Uterus (tissue), 4 donors: ENCODE results near the gene SNCG. TPM values are rescaled to one million over a fixed set of nuclear protein-coding genes. Genes with fewer than 3 reads are reported as not detected.
"Not testable (repeated sequence)": the region's sequence is repeated elsewhere in the genome, so short reads cannot be mapped to it uniquely, and the experiment has no call there.

ENCODE experiments used
- DNase-seq, 2 donors: peaks; one replicate each; pipeline ENCODE4 v3.0.0-alpha.2; 2019 to 2020
- H3K27ac ChIP-seq, 2 donors: fragments of 200-600 bp; sonication (generic); 1 replicate in 1 of 2; 2 replicates in 1 of 2; pipeline ENCODE4 v1.5.1; 2016 to 2018
- H3K27me3 ChIP-seq, 2 donors: fragments of 200-600 bp; sonication (generic); one replicate each; pipeline ENCODE4 v1.5.1; 2018 to 2019; ENCODE audit warnings: control low read depth in 1 of 2
- H3K36me3 ChIP-seq, 2 donors: fragments of 200-600 bp; sonication (generic); one replicate each; pipeline ENCODE4 v1.5.1; 2019; ENCODE audit warnings: control low read depth in 1 of 2
- H3K4me1 ChIP-seq, 2 donors: fragments of 200-600 bp; sonication (generic); one replicate each; pipeline ENCODE4 v1.5.1; 2018 to 2019; ENCODE audit warnings: control low read depth in 1 of 2
- H3K4me3 ChIP-seq, 2 donors: fragments of 200-600 bp; sonication (generic); 1 replicate in 1 of 2; 2 replicates in 1 of 2; pipeline ENCODE4 v1.5.1; 2018 to 2019; ENCODE audit warnings: mild to moderate bottlenecking in 1 of 2
- H3K9me3 ChIP-seq, 2 donors: fragments of 200-600 bp; sonication (generic); one replicate each; pipeline ENCODE4 v1.5.1; 2019; ENCODE audit warnings: control low read depth in 1 of 2
- CTCF ChIP-seq, 4 experiments: fragments of 200-600 bp in 2 of 4; fragments of 450-650 bp in 2 of 4; sonication (generic) in 2 of 4; IDR thresholded peaks; one replicate each; pipeline ENCODE4 v1.5.1; 2016 to 2019; ENCODE audit warnings: antibody characterized with exemption in 4 of 4, mild to moderate bottlenecking in 2 of 4, moderate library complexity in 1 of 4
- POLR2A ChIP-seq, 2 donors: fragments of 450-650 bp; IDR thresholded peaks; one replicate each; pipeline ENCODE4 v1.6.1; 2016; ENCODE audit warnings: antibody characterized with exemption in 2 of 2, mild to moderate bottlenecking in 1 of 2, moderate library complexity in 1 of 2
- intact Hi-C: fragments of 100-400 bp; cut with DNase I; formaldehyde crosslinking; loops from one replicate; pipeline ENCODE4 v1.15.1; 2023; ENCODE audit warnings: low total_unique reads
- total RNA-seq, 4 donors: library from RNA; depleted of rRNA in 3 of 4; stranded (reverse); fragments of >200 nt in 3 of 4; gene quantifications; one replicate each; pipeline versions ENCODE4 v1.1.0 to v1.2.4, GENCODE V29; 2014 to 2023
- donor health status: DM: yes; HTN: yes; CAD: no.

SNCG gene
- total RNA-seq, 4 donors from 2014 or later: 5.5 to 68.6 (median 36.2) TPM

- Histone ChIP-seq H3K27ac (no peak overlapping the region), H3K4me1 (peaks cover 0 to 4% of the 10 kb centered on the region in 2 donors), H3K27me3 (no peaks in the 10 kb centered on the region), H3K36me3 (no peaks in the 10 kb centered on the region), H3K9me3 (no peaks in the 10 kb centered on the region), H3K4me3 (no peak overlapping the region)
- peak in 1 of 2 donors; percentile 3 for DNase-seq
- TF ChIP-seq CTCF (IDR thresholded peaks at IDR 0.05) (no peak), POLR2A (IDR thresholded peaks at IDR 0.05) (no peak)
- intact Hi-C loops: no loop called here
Measured at GRCh38 chr10:86951184-86951761, 7.1 kb upstream of the SNCG start.

GRCh38 chr10:86952106-86952505 is 6.3 kb upstream of the SNCG start:
- no peak overlapping the region for H3K4me3 ChIP-seq
- H3K27me3 ChIP-seq: no peaks in the 10 kb centered on the region
- H3K36me3 ChIP-seq: no peaks in the 10 kb centered on the region
- TF ChIP-seq CTCF (IDR thresholded peaks at IDR 0.05): no peak
- TF ChIP-seq POLR2A (IDR thresholded peaks at IDR 0.05): no peak
- no peaks in the 10 kb centered on the region for H3K9me3 ChIP-seq
- intact Hi-C loops: no loop called here
- DNase-seq: no peak
- peaks cover 0 to 4% of the 10 kb centered on the region in 2 donors for H3K4me1 ChIP-seq
- no peak overlapping the region for H3K27ac ChIP-seq

DNA sequence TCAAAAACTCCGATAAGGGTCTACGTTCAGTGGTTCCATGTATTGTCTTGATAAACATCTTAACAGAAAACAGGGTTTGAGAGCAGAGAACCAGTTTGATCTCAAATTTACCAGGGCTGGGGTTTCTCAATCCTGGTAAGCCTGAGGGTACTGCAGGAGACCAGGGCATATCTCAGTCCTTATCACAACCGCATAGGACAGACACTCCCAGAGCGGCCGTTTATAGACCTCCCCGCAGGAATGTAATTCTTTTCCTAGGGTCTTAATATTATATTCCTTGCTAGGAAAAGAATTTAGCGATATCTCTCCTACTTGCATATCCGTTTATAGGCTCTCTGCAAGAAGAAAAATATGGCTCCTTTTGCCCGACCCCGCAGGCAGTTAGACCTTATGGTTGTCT is 5.7 kb upstream of the SNCG start:
- H3K4me1 ChIP-seq, H3K9me3 ChIP-seq, H3K27me3 ChIP-seq, H3K36me3 ChIP-seq, DNase-seq, H3K27ac ChIP-seq, H3K4me3 ChIP-seq, intact Hi-C loops: not testable (repeated sequence)

GRCh38 chr10:86953747-86954680 is 4.4 kb upstream of the SNCG start:
- intact Hi-C loops: no loop called here
- peak; percentile 73 to 76 for DNase-seq
- peak overlapping the region; percentile 76 to 82 for H3K27ac ChIP-seq
- no peaks in the 10 kb centered on the region for H3K36me3 ChIP-seq
- TF ChIP-seq CTCF (IDR thresholded peaks at IDR 0.05) (no peak), POLR2A (IDR thresholded peaks at IDR 0.05) (no peak)
- H3K4me1 ChIP-seq: peaks cover 4 to 6% of the 10 kb centered on the region in 2 donors
- H3K27me3 ChIP-seq: no peaks in the 10 kb centered on the region
- no peaks in the 10 kb centered on the region for H3K9me3 ChIP-seq
- no peak overlapping the region for H3K4me3 ChIP-seq

- Histone ChIP-seq H3K4me1 (peaks cover 4 to 10% of the 10 kb centered on the region in 2 donors), H3K27ac (peak overlapping the region; percentile 76 to 82), H3K36me3 (no peaks in the 10 kb centered on the region), H3K27me3 (no peaks in the 10 kb centered on the region), H3K4me3 (peak overlapping the region in 1 of 2 donors; percentile 26), H3K9me3 (no peaks in the 10 kb centered on the region)
- no peak for DNase-seq
- TF ChIP-seq CTCF (IDR thresholded peaks at IDR 0.05) (no peak), POLR2A (IDR thresholded peaks at IDR 0.05) (no peak)
- intact Hi-C loops: no loop called here
Measured at GRCh38 chr10:86954681-86955500, 3.5 kb upstream of the SNCG start.
